T-cell (primary cell): Measurements from ENCODE around the gene AKR7A2. TPM values are rescaled to one million over a fixed set of nuclear protein-coding genes. Genes with fewer than 3 reads are reported as not detected.

Source experiments
- ATAC-seq, 4 experiments: fragments of 200-7000 bp in 3 of 4; fragments of 150-1000 bp in 1 of 4; cut with Tn5 transposase; replicated peaks in 1 of 4; 1 replicate in 3 of 4; 2 replicates in 1 of 4; pipeline ENCODE4 v1.10.0; 2021; ENCODE audit warnings: moderate library complexity in 3 of 4, mild to moderate bottlenecking in 2 of 4, moderate number of reproducible peaks in 1 of 4
- CTCF ChIA-PET, 2 donors: fragments of 300-600 bp; sonication (Branson Sonifier 250); formaldehyde crosslinking; loops; one replicate each; lab custom pipeline; 2022; ENCODE audit warnings: antibody characterized with exemption in 2 of 2; lab: Charles Lee
- POLR2A ChIA-PET, 2 donors: fragments of 300-600 bp; sonication (Branson Sonifier 250); formaldehyde crosslinking; loops; one replicate each; lab custom pipeline; 2022; ENCODE audit warnings: antibody characterized with exemption in 2 of 2; lab: Charles Lee
- DNase-seq, 35 experiments: peaks; one replicate each; pipeline versions ENCODE4 v3.0.0 to v3.0.0-alpha.2; 2013 to 2023
- H3K27ac ChIP-seq: one replicate; pipeline ENCODE4 v1.5.1; 2013; ENCODE audit warnings: low read length
- H3K27me3 ChIP-seq, 2 experiments: replicated peaks in 1 of 2; 1 replicate in 1 of 2; 2 replicates in 1 of 2; pipeline versions ENCODE4 v1.6.1 to v1.7.0; 2013; ENCODE audit warnings: low read length in 1 of 2, mixed read lengths in 1 of 2; ENCODE audit not compliant: control insufficient read depth in 2 of 2, insufficient read depth in 2 of 2; ENCODE audit errors: extremely low read depth in 1 of 2
- H3K36me3 ChIP-seq, 2 donors: 1 replicate in 1 of 2; 2 replicates in 1 of 2; pipeline versions ENCODE4 v1.6.1 to v1.7.0; 2013; ENCODE audit warnings: low read length in 1 of 2; ENCODE audit not compliant: control insufficient read depth in 2 of 2, insufficient read depth in 1 of 2; ENCODE audit errors: extremely low read depth in 1 of 2
- H3K4me1 ChIP-seq, 2 experiments: 1 replicate in 1 of 2; 2 replicates in 1 of 2; pipeline versions ENCODE4 v1.6.1 to v1.7.0; 2013; ENCODE audit warnings: low read length in 2 of 2, mixed read lengths in 1 of 2; ENCODE audit not compliant: insufficient read depth in 2 of 2, control insufficient read depth in 1 of 2; ENCODE audit errors: extremely low read depth in 1 of 2
- H3K4me3 ChIP-seq, 2 donors: 1 replicate in 1 of 2; 2 replicates in 1 of 2; pipeline versions ENCODE4 v1.5.1 to v1.7.0; 2013; ENCODE audit warnings: mild to moderate bottlenecking in 2 of 2, low read length in 1 of 2, moderate library complexity in 1 of 2; ENCODE audit not compliant: control insufficient read depth in 1 of 2; ENCODE audit errors: extremely low read depth in 1 of 2
- H3K9me3 ChIP-seq: 2 replicates; pipeline ENCODE4 v1.7.0; 2013
- H3K27ac Mint-ChIP-seq, 2 donors: one replicate each; pipeline ENCODE4 v1.8.0; 2020 to 2021; ENCODE audit warnings: mild to moderate bottlenecking in 2 of 2, mixed read lengths in 2 of 2
- H3K27me3 Mint-ChIP-seq, 2 donors: one replicate each; pipeline ENCODE4 v1.8.0; 2021 to 2022; ENCODE audit warnings: mixed read lengths in 2 of 2
- H3K36me3 Mint-ChIP-seq: one replicate; pipeline ENCODE4 v1.8.0; 2021; ENCODE audit warnings: mixed read lengths
- H3K4me1 Mint-ChIP-seq, 3 donors: one replicate each; pipeline ENCODE4 v1.8.0; 2020 to 2022; ENCODE audit warnings: mixed read lengths in 3 of 3, mild to moderate bottlenecking in 1 of 3
- H3K4me3 Mint-ChIP-seq, 3 donors: one replicate each; pipeline ENCODE4 v1.8.0; 2020 to 2022; ENCODE audit warnings: mild to moderate bottlenecking in 3 of 3, mixed read lengths in 3 of 3, moderate library complexity in 3 of 3
- H3K9me3 Mint-ChIP-seq, 3 donors: one replicate each; pipeline ENCODE4 v1.8.0; 2020 to 2022; ENCODE audit warnings: mixed read lengths in 3 of 3
- WGBS: methylation state at CpG from one replicate; pipeline ENCODE4 v1.1.5; 2013; ENCODE audit warnings: missing lambda C conversion rate; ENCODE audit not compliant: insufficient coverage; 5-methylcytosine and 5-hydroxymethylcytosine counted together
- total RNA-seq, 35 experiments: library from RNA in 6 of 35; stranded (reverse) in 6 of 35; fragments of 120-200 nt in 1 of 35; gene quantifications; one replicate each; pipeline versions ENCODE4 v1.2.1 to v1.2.4 and lab custom pipeline; 2013 to 2026

AKR7A2 gene
- total RNA-seq, 5 donors from 2014 or later (not counting 1 experiment from before 2014, with no cell fraction given), result 20.8 to 35.4 (median 32.0) TPM

DNA sequence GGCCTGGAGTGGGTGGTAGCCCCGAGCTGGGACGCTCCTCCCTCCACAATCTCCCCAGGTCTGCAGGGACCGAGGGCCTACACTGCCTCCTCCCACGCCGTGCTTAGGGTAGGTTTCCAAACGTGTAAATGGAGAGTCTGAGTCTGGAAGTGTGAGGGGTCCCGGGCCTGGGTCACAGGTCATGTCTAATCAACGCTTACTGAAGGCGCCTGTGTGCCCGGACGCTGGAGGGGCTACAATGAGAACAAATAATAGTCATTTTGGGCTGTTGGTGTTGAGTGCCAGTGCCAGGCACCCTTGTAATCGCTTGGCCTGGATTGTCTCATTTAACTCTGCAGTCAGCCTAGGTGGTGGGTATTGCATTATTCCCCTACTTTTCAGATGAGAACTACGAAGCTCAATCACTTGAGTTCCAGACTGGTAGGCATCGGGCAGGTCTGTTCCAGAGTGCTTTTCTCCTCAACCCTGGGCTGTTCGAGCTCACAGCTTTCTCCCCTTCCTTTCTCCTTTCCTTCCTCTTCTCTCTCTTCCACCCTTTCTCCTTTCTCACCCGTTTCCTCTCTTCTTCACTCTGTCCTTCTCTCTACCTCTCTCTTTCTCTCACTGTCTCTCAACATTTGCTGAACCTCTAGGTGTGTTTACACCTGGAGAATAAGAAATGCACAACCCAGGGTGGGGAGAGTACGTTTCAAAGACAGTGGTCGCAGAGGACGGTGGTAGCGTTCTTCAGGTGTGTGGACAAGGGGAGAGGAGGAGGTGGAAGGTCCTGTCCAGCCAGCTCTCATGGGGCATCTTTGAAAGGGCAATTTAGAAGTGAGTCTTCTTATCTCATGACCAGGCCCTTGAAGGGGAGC is 1.1 kb upstream of the AKR7A2 start:
- ATAC-seq, result no peak
- no peaks in the 10 kb centered on the region for H3K27me3 Mint-ChIP-seq
- peaks cover 4 to 36% of the 10 kb centered on the region in 2 experiments for H3K4me1 ChIP-seq
- no peaks in the 10 kb centered on the region for H3K27me3 ChIP-seq
- no peaks in the 10 kb centered on the region for H3K9me3 Mint-ChIP-seq
- POLR2A ChIA-PET, result no interaction called here
- CTCF ChIA-PET, result no interaction called here
- H3K4me1 Mint-ChIP-seq, result peaks cover 42 to 52% (median 43%) of the 10 kb centered on the region in 3 donors
- H3K9me3 ChIP-seq, result no peaks in the 10 kb centered on the region
- 79% methylated on average over 14 of the region's 20 CpGs for WGBS
- H3K4me3 Mint-ChIP-seq, result peak overlapping the region; percentile 77 to 94 (median 86)
- H3K36me3 ChIP-seq, result peaks cover 6% of the 10 kb centered on the region in 2 donors
- peak overlapping the region; percentile 29 for H3K27ac ChIP-seq
- peaks cover 13% of the 10 kb centered on the region for H3K36me3 Mint-ChIP-seq
- peak in 2 of 35 experiments; percentile 22 to 38 for DNase-seq
- H3K4me3 ChIP-seq, result peak overlapping the region; percentile 76 to 80
- peak overlapping the region; percentile 37 to 75 for H3K27ac Mint-ChIP-seq

DNA sequence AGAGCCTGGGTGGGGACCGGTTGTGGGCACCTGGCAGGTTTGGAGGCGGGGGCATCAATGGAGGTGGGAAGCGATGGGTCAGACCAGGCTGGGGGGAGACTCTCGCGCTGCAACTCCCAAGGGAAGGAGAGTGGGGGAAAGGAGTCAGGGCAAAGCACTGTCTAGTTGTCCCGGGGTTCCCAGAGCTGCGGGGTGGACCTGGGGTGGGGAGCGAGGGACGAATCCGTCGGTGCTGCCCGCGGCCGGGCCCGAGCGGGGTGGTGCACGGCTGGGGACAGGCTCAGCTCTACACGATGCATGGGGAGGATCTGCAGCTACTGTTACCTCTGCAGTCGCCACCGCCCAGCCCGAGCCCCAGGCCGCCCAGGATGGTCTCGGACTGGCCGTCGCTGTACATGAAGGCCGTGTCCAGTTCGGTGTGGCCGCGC is 427 bp downstream of the AKR7A2 start:
- ATAC-seq (peak; percentile 28 to 39 (median 37)), DNase-seq (peak in 4 of 35 experiments; percentile 9 to 29 (median 25))
- CTCF ChIA-PET, result no interaction called here
- H3K36me3 ChIP-seq, result peaks cover 11 to 21% of the 10 kb centered on the region in 2 donors
- no peaks in the 10 kb centered on the region for H3K27me3 ChIP-seq
- no peaks in the 10 kb centered on the region for H3K27me3 Mint-ChIP-seq
- H3K27ac Mint-ChIP-seq, result peak overlapping the region; percentile 27 to 68
- peaks cover 19% of the 10 kb centered on the region for H3K36me3 Mint-ChIP-seq
- peaks cover 42 to 51% (median 43%) of the 10 kb centered on the region in 3 donors for H3K4me1 Mint-ChIP-seq
- WGBS, result 1% methylated on average over 29 of the region's 29 CpGs
- peak overlapping the region; percentile 88 to 94 (median 89) for H3K4me3 Mint-ChIP-seq
- H3K9me3 Mint-ChIP-seq, result no peaks in the 10 kb centered on the region
- H3K27ac ChIP-seq, result no peak overlapping the region
- POLR2A ChIA-PET, result interaction anchor here in 1 of 2 donors (0.5 kb wide), 1 partner anchor 8 kb away, joined by 4 read pairs; no protein-coding TSS in a partner anchor
- peaks cover 4 to 36% of the 10 kb centered on the region in 2 experiments for H3K4me1 ChIP-seq
- peak overlapping the region; percentile 80 to 88 for H3K4me3 ChIP-seq
- no peaks in the 10 kb centered on the region for H3K9me3 ChIP-seq

DNA sequence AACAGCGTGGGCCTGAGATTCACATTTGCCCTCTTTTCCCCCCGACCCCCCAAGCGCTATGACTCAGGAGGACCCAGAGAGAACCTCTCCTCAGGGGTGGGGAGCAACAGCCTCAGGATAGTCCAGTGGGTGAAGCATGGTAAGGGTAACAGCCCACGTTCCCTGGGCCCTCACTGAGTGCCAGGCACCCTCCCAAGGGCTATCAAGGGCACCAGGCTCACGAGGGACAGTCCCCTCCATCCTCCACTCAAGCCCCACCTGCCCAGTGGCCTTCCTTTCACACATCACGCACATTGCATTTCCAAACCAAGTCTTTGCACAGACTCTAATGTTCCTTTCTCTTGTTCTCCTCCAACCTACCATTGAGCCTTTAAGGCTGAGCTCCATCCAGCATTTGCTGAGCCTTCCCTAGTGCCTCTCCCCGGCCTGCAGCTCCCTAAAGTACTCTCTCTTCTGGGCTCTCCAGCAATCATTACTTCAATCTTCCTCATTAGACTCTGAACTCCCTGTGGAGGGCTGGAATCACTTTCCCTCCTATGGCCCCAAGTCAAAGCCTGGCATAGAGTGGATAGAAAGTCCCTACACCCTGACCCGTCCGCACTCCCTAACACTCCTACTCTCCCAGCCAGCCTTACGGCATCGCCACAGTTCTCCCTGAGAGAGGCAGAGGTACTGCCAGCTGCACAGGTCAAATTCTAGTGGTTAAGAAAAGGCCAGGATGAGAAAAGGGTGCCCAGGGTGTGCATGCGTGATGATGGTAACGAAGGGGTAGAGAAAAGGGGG is 1.0 kb downstream of the AKR7A2 start:
- peak overlapping the region; percentile 27 to 68 for H3K27ac Mint-ChIP-seq
- peaks cover 14 to 26% of the 10 kb centered on the region in 2 donors for H3K36me3 ChIP-seq
- H3K36me3 Mint-ChIP-seq, result peaks cover 19% of the 10 kb centered on the region
- no peaks in the 10 kb centered on the region for H3K9me3 ChIP-seq
- WGBS, result 43% methylated on average over 5 of the region's 13 CpGs
- peaks cover 4 to 36% of the 10 kb centered on the region in 2 experiments for H3K4me1 ChIP-seq
- H3K4me1 Mint-ChIP-seq, result peaks cover 40 to 46% (median 40%) of the 10 kb centered on the region in 3 donors
- ChIA-PET CTCF (no interaction called here), POLR2A (no interaction called here)
- peak overlapping the region; percentile 80 to 88 for H3K4me3 ChIP-seq
- no peak overlapping the region for H3K27ac ChIP-seq
- peak overlapping the region; percentile 88 to 94 (median 89) for H3K4me3 Mint-ChIP-seq
- no peaks in the 10 kb centered on the region for H3K27me3 Mint-ChIP-seq
- H3K27me3 ChIP-seq, result no peaks in the 10 kb centered on the region
- H3K9me3 Mint-ChIP-seq, result no peaks in the 10 kb centered on the region
- ATAC-seq (no peak), DNase-seq (peak in 1 of 35 experiments; percentile 10)

DNA sequence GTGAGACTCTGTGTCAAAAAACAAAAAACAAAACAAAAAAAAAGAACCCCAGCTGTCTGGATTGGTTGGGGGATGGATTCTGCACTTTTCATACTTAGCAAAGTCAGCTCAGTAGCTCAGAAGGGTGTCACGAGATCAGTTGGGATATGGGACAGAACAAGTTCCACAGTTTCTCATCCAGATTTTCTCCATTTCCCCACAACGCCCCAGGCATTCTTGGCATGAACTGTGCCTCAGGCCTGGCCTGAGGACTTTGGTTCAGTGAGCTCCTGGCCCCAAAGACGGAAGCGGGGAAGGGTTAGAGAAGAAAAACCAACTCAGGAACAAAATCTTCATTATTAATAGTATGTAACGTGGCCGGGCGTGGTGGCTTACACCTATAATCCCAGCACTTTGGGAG is 1.9 kb downstream of the AKR7A2 start:
- Mint-ChIP-seq H3K27me3 (no peaks in the 10 kb centered on the region), H3K9me3 (no peaks in the 10 kb centered on the region), H3K4me3 (peak overlapping the region; percentile 88 to 94 (median 89)), H3K27ac (no peak overlapping the region), H3K4me1 (peaks cover 33 to 40% (median 40%) of the 10 kb centered on the region in 3 donors), H3K36me3 (peaks cover 25% of the 10 kb centered on the region)
- H3K27ac ChIP-seq, result no peak overlapping the region
- POLR2A ChIA-PET, result no interaction called here
- no peaks in the 10 kb centered on the region for H3K27me3 ChIP-seq
- H3K4me3 ChIP-seq, result no peak overlapping the region
- no peak for ATAC-seq
- peaks cover 4 to 31% of the 10 kb centered on the region in 2 experiments for H3K4me1 ChIP-seq
- DNase-seq, result no peak
- H3K9me3 ChIP-seq, result no peaks in the 10 kb centered on the region
- peaks cover 18 to 34% of the 10 kb centered on the region in 2 donors for H3K36me3 ChIP-seq
- 100% methylated on average over 1 of the region's 7 CpGs for WGBS
- CTCF ChIA-PET, result no interaction called here

DNA sequence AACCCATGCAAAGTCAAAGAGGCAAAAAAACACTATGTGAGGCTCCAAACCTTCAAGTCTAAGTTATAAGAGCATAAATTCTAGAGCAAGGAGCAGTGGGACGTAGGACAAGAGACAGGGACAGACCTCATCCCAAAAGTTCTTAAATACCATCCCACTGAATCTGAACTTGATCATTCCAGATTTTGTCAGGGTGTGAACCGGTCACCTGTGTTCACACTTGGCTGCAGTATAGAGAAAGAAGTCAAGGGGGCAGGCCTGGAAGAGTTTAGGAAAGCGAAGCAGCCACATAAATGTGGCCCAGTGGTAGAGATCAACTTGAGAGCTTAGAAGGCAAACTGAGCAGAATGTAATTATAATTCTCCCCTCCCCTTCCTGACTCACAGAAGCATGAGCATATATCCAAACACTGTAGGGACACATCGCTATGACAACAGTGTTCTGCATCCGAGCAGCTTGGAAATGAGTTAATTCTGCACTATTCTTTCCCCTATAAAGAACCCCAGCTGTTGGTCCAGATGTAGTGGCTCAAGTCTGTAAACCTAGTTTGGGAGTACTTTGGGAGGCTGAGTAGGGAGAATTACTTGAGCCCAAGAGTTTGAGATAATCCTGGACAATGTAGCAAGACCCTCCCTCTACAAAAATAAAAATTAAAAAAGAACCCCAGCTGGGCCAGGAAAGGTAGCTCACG is 2.7 kb downstream of the AKR7A2 start:
- CTCF ChIA-PET, result no interaction called here
- H3K27me3 ChIP-seq, result no peaks in the 10 kb centered on the region
- Mint-ChIP-seq H3K9me3 (no peaks in the 10 kb centered on the region), H3K4me1 (peaks cover 32 to 40% (median 35%) of the 10 kb centered on the region in 3 donors), H3K4me3 (peak overlapping the region in 2 of 3 donors; percentile 5 to 17), H3K27ac (no peak overlapping the region), H3K27me3 (no peaks in the 10 kb centered on the region), H3K36me3 (peaks cover 33% of the 10 kb centered on the region)
- H3K36me3 ChIP-seq, result peaks cover 18 to 42% of the 10 kb centered on the region in 2 donors
- POLR2A ChIA-PET, result no interaction called here
- DNase-seq (no peak), ATAC-seq (no peak)
- WGBS, result 100% methylated on average over 1 of the region's 6 CpGs
- no peaks in the 10 kb centered on the region for H3K9me3 ChIP-seq
- no peak overlapping the region for H3K27ac ChIP-seq
- peaks cover 4 to 30% of the 10 kb centered on the region in 2 experiments for H3K4me1 ChIP-seq
- no peak overlapping the region for H3K4me3 ChIP-seq
